ENCODE data around the gene EGLN2.
A peak's percentile ranks its signal among the peaks of the same experiment; 100 is the strongest.
"Not testable (repeated sequence)": the region's sequence is repeated elsewhere in the genome, so short reads cannot be mapped to it uniquely, and the experiment has no call there.

The EGLN2 gene

GRCh38 chr19:40815223-40815622 lies 16.2 kb downstream of the EGLN2 start:
- no peak for DNase-seq (ENCODE audit: low read depth in 4 of 4, low spot score in 1 of 4)

- DNase-seq (ENCODE audit: low read depth in 4 of 4, low spot score in 1 of 4), result peak in 3 of 4 experiments; percentile 56 to 70 (median 68)
Measured at GRCh38 chr19:40818480-40819399, 19.7 kb downstream of the EGLN2 start.

- DNase-seq (ENCODE audit: low read depth in 4 of 4, low spot score in 1 of 4), result peak in 3 of 4 experiments; percentile 44 to 53 (median 45)
Measured at GRCh38 chr19:40819479-40820234, 20.7 kb downstream of the EGLN2 start.

GRCh38 chr19:40822161-40822560 lies 23.2 kb downstream of the EGLN2 start:
- DNase-seq (ENCODE audit: low read depth in 4 of 4, low spot score in 1 of 4), result no peak

- not testable (repeated sequence) for DNase-seq (ENCODE audit: low read depth in 4 of 4, low spot score in 1 of 4)
Measured at GRCh38 chr19:40822704-40823553, 23.9 kb downstream of the EGLN2 start.

- not testable (repeated sequence) for DNase-seq (ENCODE audit: low read depth in 4 of 4, low spot score in 1 of 4)
Measured at GRCh38 chr19:40824916-40825315, 25.9 kb downstream of the EGLN2 start.

GRCh38 chr19:40825460-40826095 lies 26.6 kb downstream of the EGLN2 start:
- not testable (repeated sequence) for DNase-seq (ENCODE audit: low read depth in 4 of 4, low spot score in 1 of 4)

- DNase-seq (ENCODE audit: low read depth in 4 of 4, low spot score in 1 of 4), result not testable (repeated sequence)
Measured at GRCh38 chr19:40826312-40826698, 27.3 kb downstream of the EGLN2 start.

GRCh38 chr19:40826699-40827385 lies 27.9 kb downstream of the EGLN2 start:
- not testable (repeated sequence) for DNase-seq (ENCODE audit: low read depth in 4 of 4, low spot score in 1 of 4)

GRCh38 chr19:40827386-40828247 lies 28.6 kb downstream of the EGLN2 start:
- no peak for DNase-seq (ENCODE audit: low read depth in 4 of 4, low spot score in 1 of 4)

- no peak for DNase-seq (ENCODE audit: low read depth in 4 of 4, low spot score in 1 of 4)
Measured at GRCh38 chr19:40829205-40829604, 30.2 kb downstream of the EGLN2 start.

GRCh38 chr19:40830741-40831140 lies 31.8 kb downstream of the EGLN2 start:
- not testable (repeated sequence) for DNase-seq (ENCODE audit: low read depth in 4 of 4, low spot score in 1 of 4)

- no peak for DNase-seq (ENCODE audit: low read depth in 4 of 4, low spot score in 1 of 4)
Measured at GRCh38 chr19:40831502-40832430, 32.8 kb downstream of the EGLN2 start.

- not testable (repeated sequence) for DNase-seq (ENCODE audit: low read depth in 4 of 4, low spot score in 1 of 4)
Measured at GRCh38 chr19:40832431-40832790, 33.4 kb downstream of the EGLN2 start.

- DNase-seq (ENCODE audit: low read depth in 4 of 4, low spot score in 1 of 4), result not testable (repeated sequence)
Measured at GRCh38 chr19:40833728-40834533, 34.9 kb downstream of the EGLN2 start.

- DNase-seq (ENCODE audit: low read depth in 4 of 4, low spot score in 1 of 4), result no peak
Measured at GRCh38 chr19:40836754-40837429, 37.9 kb downstream of the EGLN2 start.

GRCh38 chr19:40838477-40838876 lies 39.5 kb downstream of the EGLN2 start:
- DNase-seq (ENCODE audit: low read depth in 4 of 4, low spot score in 1 of 4), result not testable (repeated sequence)

Data from stimulated activated CD4-positive, alpha-beta T cell treated with anti-CD3 and anti-CD28 coated beads, Interleukin-1b, Interleukin-23, amount 100 ng/mL, for 24 hours (primary cell).